Measurements from ENCODE around the gene PLVAP. TPM values are rescaled to one million over a fixed set of nuclear protein-coding genes. Genes with fewer than 3 reads are reported as not detected.

PLVAP gene
- total and polyA plus RNA-seq, 2 experiments from 2014 or later: not detected

DNA sequence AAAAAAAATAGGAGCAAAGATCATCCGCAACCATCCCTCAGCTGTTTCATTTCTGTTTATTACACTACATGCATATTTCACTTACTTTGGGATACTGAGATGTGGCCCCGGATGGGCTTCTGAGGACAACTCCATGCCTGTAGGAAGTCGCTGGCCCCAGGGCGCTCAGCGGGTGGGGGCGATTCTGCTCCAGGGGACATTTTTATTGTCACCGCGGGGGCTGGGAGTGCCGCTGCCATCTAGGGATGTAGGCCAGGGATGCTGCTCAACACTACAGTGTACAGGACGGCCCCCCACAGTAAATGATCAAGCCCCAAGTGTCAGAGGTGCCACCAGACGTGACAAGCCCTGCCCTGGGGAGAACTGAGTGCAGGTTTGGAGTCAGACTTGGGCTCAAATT lies 34.7 kb upstream of the PLVAP start (continued):
- no peak for TF ChIP-seq EZH2 (IDR thresholded peaks at IDR 0.05; ENCODE audit: low read depth, unreplicated experiment)
- no peak for TF ChIP-seq ZNF114 (CRISPR knock-in tag; IDR thresholded peaks at IDR 0.05)

DNA sequence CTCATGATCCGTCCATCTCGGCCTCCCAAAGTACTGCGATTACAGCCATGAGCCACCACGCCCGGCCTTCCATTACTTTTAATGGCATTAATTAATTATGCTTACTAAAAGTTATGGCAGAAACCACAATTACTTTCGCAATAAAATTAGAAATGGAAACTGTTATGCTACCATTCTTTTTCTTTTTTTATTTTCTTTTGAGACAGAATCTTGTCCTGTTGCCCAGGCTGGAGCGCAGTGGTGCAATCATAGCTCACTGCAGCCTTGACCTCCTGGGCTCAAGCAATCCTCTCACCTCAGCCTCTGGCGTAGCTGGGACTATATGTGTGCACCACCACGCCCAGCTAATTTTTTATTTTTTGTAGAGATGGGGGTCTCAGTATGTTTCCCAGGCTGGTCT lies 32.8 kb upstream of the PLVAP start:
- Mint-ChIP-seq H3K27ac (no peak overlapping the region), H3K4me1 (peaks cover 27% of the 10 kb centered on the region), H3K4me3 (no peak overlapping the region), H3K36me3 (ENCODE audit: low read depth) (peaks cover 11% of the 10 kb centered on the region), H3K9me3 (no peaks in the 10 kb centered on the region), H3K27me3 (ENCODE audit: insufficient read depth, low read depth, poor library complexity) (peaks cover 5% of the 10 kb centered on the region)
- H3K9me2 ChIP-seq (ENCODE audit: insufficient read depth): no peaks in the 10 kb centered on the region
- DNase-seq (ENCODE audit: low spot score) (no peak), ATAC-seq (no peak)
- no peak overlapping the region for H3K4me2 ChIP-seq
- no peaks in the 10 kb centered on the region for H4K20me1 ChIP-seq (replicated peaks; ENCODE audit: insufficient read depth)
- no peaks in the 10 kb centered on the region for H3K36me3 ChIP-seq (ENCODE audit: insufficient read depth)
- H3K27ac ChIP-seq (ENCODE audit: low read depth): no peak overlapping the region
- no peaks in the 10 kb centered on the region for H3K79me2 ChIP-seq (replicated peaks; ENCODE audit: insufficient read depth)
- no peak overlapping the region for H2AFZ ChIP-seq
- H3K27me3 ChIP-seq (ENCODE audit: insufficient read depth): peaks cover 14% of the 10 kb centered on the region
- H3K4me1 ChIP-seq (ENCODE audit: insufficient read depth): peaks cover 25% of the 10 kb centered on the region
- no peak overlapping the region for H3K4me3 ChIP-seq
- TF ChIP-seq, protein P1, sequence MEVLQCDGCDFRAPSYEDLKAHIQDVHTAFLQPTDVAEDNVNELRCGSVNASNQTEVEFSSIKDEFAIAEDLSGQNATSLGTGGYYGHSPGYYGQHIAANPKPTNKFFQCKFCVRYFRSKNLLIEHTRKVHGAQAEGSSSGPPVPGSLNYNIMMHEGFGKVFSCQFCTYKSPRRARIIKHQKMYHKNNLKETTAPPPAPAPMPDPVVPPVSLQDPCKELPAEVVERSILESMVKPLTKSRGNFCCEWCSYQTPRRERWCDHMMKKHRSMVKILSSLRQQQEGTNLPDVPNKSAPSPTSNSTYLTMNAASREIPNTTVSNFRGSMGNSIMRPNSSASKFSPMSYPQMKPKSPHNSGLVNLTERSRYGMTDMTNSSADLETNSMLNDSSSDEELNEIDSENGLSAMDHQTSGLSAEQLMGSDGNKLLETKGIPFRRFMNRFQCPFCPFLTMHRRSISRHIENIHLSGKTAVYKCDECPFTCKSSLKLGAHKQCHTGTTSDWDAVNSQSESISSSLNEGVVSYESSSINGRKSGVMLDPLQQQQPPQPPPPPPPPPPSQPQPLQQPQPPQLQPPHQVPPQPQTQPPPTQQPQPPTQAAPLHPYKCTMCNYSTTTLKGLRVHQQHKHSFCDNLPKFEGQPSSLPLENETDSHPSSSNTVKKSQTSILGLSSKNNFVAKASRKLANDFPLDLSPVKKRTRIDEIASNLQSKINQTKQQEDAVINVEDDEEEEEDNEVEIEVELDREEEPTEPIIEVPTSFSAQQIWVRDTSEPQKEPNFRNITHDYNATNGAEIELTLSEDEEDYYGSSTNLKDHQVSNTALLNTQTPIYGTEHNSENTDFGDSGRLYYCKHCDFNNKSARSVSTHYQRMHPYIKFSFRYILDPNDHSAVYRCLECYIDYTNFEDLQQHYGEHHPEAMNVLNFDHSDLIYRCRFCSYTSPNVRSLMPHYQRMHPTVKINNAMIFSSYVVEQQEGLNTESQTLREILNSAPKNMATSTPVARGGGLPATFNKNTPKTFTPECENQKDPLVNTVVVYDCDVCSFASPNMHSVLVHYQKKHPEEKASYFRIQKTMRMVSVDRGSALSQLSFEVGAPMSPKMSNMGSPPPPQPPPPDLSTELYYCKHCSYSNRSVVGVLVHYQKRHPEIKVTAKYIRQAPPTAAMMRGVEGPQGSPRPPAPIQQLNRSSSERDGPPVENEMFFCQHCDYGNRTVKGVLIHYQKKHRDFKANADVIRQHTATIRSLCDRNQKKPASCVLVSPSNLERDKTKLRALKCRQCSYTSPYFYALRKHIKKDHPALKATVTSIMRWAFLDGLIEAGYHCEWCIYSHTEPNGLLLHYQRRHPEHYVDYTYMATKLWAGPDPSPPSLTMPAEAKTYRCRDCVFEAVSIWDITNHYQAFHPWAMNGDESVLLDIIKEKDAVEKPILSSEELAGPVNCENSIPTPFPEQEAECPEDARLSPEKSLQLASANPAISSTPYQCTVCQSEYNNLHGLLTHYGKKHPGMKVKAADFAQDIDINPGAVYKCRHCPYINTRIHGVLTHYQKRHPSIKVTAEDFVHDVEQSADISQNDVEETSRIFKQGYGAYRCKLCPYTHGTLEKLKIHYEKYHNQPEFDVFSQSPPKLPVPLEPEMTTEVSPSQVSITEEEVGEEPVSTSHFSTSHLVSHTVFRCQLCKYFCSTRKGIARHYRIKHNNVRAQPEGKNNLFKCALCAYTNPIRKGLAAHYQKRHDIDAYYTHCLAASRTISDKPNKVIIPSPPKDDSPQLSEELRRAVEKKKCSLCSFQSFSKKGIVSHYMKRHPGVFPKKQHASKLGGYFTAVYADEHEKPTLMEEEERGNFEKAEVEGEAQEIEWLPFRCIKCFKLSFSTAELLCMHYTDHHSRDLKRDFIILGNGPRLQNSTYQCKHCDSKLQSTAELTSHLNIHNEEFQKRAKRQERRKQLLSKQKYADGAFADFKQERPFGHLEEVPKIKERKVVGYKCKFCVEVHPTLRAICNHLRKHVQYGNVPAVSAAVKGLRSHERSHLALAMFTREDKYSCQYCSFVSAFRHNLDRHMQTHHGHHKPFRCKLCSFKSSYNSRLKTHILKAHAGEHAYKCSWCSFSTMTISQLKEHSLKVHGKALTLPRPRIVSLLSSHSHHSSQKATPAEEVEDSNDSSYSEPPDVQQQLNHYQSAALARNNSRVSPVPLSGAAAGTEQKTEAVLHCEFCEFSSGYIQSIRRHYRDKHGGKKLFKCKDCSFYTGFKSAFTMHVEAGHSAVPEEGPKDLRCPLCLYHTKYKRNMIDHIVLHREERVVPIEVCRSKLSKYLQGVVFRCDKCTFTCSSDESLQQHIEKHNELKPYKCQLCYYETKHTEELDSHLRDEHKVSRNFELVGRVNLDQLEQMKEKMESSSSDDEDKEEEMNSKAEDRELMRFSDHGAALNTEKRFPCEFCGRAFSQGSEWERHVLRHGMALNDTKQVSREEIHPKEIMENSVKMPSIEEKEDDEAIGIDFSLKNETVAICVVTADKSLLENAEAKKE (CRISPR knock-in tag; IDR thresholded peaks at IDR 0.05): no peak
- no peak for TF ChIP-seq JUNB (IDR thresholded peaks at IDR 0.05; ENCODE audit: unreplicated experiment)
- no peak for TF ChIP-seq EZH2phosphoT487 (IDR thresholded peaks at IDR 0.05; ENCODE audit: unreplicated experiment)
- TF ChIP-seq ZNF331 (CRISPR knock-in tag; IDR thresholded peaks at IDR 0.05; ENCODE audit: low read depth): no peak
- TF ChIP-seq CREB1 (CRISPR knock-in tag; IDR thresholded peaks at IDR 0.05; ENCODE audit: low read depth): no peak
- TF ChIP-seq POLR2AphosphoS5 (IDR thresholded peaks at IDR 0.05; ENCODE audit: low read depth): no peak
- TF ChIP-seq ETS1 (IDR thresholded peaks at IDR 0.05): no peak
- no peak for TF ChIP-seq CTCF (conservative IDR thresholded peaks at IDR 0.05; ENCODE audit: low read depth in 2 of 2)
- TF ChIP-seq REST (IDR thresholded peaks at IDR 0.05; ENCODE audit: unreplicated experiment): no peak
- TF ChIP-seq STAT1 (IDR thresholded peaks at IDR 0.05; ENCODE audit: unreplicated experiment): no peak
- TF ChIP-seq NANOG (IDR thresholded peaks at IDR 0.05; ENCODE audit: borderline replicate concordance): no peak
- no peak for TF ChIP-seq ZNF114 (CRISPR knock-in tag; IDR thresholded peaks at IDR 0.05)
- no peak for TF ChIP-seq EZH2 (IDR thresholded peaks at IDR 0.05; ENCODE audit: low read depth, unreplicated experiment)
- H3F3A ChIP-seq (replicated peaks; ENCODE audit: low read depth): 0 out of 2 replicates have a peak, but pooled peaks cover 12% of the 10 kb centered on the region
